Natural killer cell (primary cell): Measurements from ENCODE around the gene MARK1. TPM values are rescaled to one million over a fixed set of nuclear protein-coding genes. Genes with fewer than 3 reads are reported as not detected.
"Not testable (repeated sequence)": the region's sequence is repeated elsewhere in the genome, so short reads cannot be mapped to it uniquely, and the experiment has no call there.

Experiments used
- ATAC-seq, 3 donors: fragments of 150-1000 bp in 2 of 3; fragments of 200-7000 bp in 1 of 3; cut with Tn5 transposase; 1 replicate in 1 of 3; 2 replicates in 2 of 3; pipeline ENCODE4 v1.10.0; 2021; ENCODE audit warnings: mild to moderate bottlenecking in 2 of 3, moderate library complexity in 2 of 3
- DNase-seq, 2 donors: peaks; one replicate each; pipeline versions ENCODE4 v3.0.0 to v3.0.0-alpha.2; 2013 to 2021; ENCODE audit warnings: mixed read lengths in 1 of 2
- H3K27ac ChIP-seq: one replicate; pipeline ENCODE4 v1.5.1; 2013; ENCODE audit warnings: mild to moderate bottlenecking, low read length
- H3K27me3 ChIP-seq: one replicate; pipeline ENCODE4 v1.6.1; 2013; ENCODE audit warnings: low read length; ENCODE audit not compliant: control insufficient read depth, insufficient read depth
- H3K36me3 ChIP-seq: one replicate; pipeline ENCODE4 v1.6.1; 2013; ENCODE audit warnings: low read length; ENCODE audit not compliant: control insufficient read depth, insufficient read depth
- H3K4me1 ChIP-seq: one replicate; pipeline ENCODE4 v1.6.1; 2013; ENCODE audit warnings: low read length; ENCODE audit not compliant: control insufficient read depth, insufficient read depth
- H3K4me3 ChIP-seq: one replicate; pipeline ENCODE4 v1.5.1; 2013; ENCODE audit warnings: low read length
- H3K9me3 ChIP-seq: one replicate; pipeline ENCODE4 v1.6.1; 2013; ENCODE audit warnings: low read length; ENCODE audit not compliant: control insufficient read depth, insufficient read depth
- H3K27ac Mint-ChIP-seq, 2 donors: one replicate each; pipeline ENCODE4 v1.8.0; 2022; ENCODE audit warnings: mild to moderate bottlenecking in 2 of 2, mixed read lengths in 2 of 2, moderate library complexity in 1 of 2
- H3K27me3 Mint-ChIP-seq, 2 donors: one replicate each; pipeline ENCODE4 v1.8.0; 2022; ENCODE audit warnings: low read depth in 2 of 2, mixed read lengths in 2 of 2
- H3K36me3 Mint-ChIP-seq: one replicate; pipeline ENCODE4 v1.8.0; 2022; ENCODE audit warnings: mixed read lengths
- H3K4me1 Mint-ChIP-seq, 2 donors: one replicate each; pipeline ENCODE4 v1.8.0; 2022; ENCODE audit warnings: mixed read lengths in 2 of 2
- H3K4me3 Mint-ChIP-seq: one replicate; pipeline ENCODE4 v1.8.0; 2022; ENCODE audit warnings: mild to moderate bottlenecking, moderate library complexity, mixed read lengths
- H3K9me3 Mint-ChIP-seq, 2 donors: one replicate each; pipeline ENCODE4 v1.8.0; 2022; ENCODE audit warnings: mixed read lengths in 2 of 2
- CTCF ChIP-seq: fragments of 200-600 bp; IDR thresholded peaks from one replicate; pipeline ENCODE4 v1.8.0; 2022; ENCODE audit warnings: antibody characterized with exemption
- WGBS: methylation state at CpG from one replicate; pipeline ENCODE4 v1.1.7; 2013; ENCODE audit warnings: missing lambda C conversion rate; ENCODE audit not compliant: insufficient coverage; 5-methylcytosine and 5-hydroxymethylcytosine counted together
- intact Hi-C: fragments of 100-400 bp; cut with micrococcal nuclease; formaldehyde crosslinking; loops from one replicate; pipeline ENCODE4 v1.14.2; 2022
- total RNA-seq, 4 donors: library from RNA; stranded (reverse); fragments of 120-200 nt in 1 of 4; gene quantifications; one replicate each; pipeline versions ENCODE4 v1.2.3 to v1.2.4, GENCODE V29; 2013 to 2022

Gene MARK1
- total RNA-seq, 3 donors from 2014 or later (not counting 1 experiment from before 2014, with no cell fraction given), result 0.13 TPM; not detected in 2

- ATAC-seq (no peak), DNase-seq (no peak)
- Mint-ChIP-seq H3K9me3 (peaks cover 0 to 6% of the 10 kb centered on the region in 2 donors), H3K36me3 (no peaks in the 10 kb centered on the region), H3K4me1 (no peaks in the 10 kb centered on the region), H3K27me3 (no peaks in the 10 kb centered on the region), H3K4me3 (no peak overlapping the region), H3K27ac (no peak overlapping the region)
- H3K4me3 ChIP-seq, result no peak overlapping the region
- H3K9me3 ChIP-seq, result no peaks in the 10 kb centered on the region
- no peak overlapping the region for H3K27ac ChIP-seq
- TF ChIP-seq CTCF, result no peak
- no peaks in the 10 kb centered on the region for H3K36me3 ChIP-seq
- intact Hi-C loops, result no loop called here
- H3K27me3 ChIP-seq, result no peaks in the 10 kb centered on the region
- no peaks in the 10 kb centered on the region for H3K4me1 ChIP-seq
- WGBS, result 69% methylated on average over 3 of the region's 3 CpGs
These were observed 67.2 kb downstream of the MARK1 start for GRCh38 chr1:220595179-220595578.

GRCh38 chr1:220604926-220605325 lies 77.0 kb downstream of the MARK1 start:
- no CpG with 5 or more reads among the region's 3 CpGs for WGBS
- TF ChIP-seq CTCF, result no peak
- intact Hi-C loops, result no loop called here
- DNase-seq (no peak), ATAC-seq (no peak)
- H3K27ac ChIP-seq, result no peak overlapping the region
- H3K9me3 Mint-ChIP-seq, result peaks cover 2 to 7% of the 10 kb centered on the region in 2 donors
- H3K4me1 Mint-ChIP-seq, result no peaks in the 10 kb centered on the region
- no peak overlapping the region for H3K27ac Mint-ChIP-seq
- no peaks in the 10 kb centered on the region for H3K9me3 ChIP-seq
- H3K4me3 Mint-ChIP-seq, result no peak overlapping the region
- no peak overlapping the region for H3K4me3 ChIP-seq
- no peaks in the 10 kb centered on the region for H3K4me1 ChIP-seq
- no peaks in the 10 kb centered on the region for H3K27me3 ChIP-seq
- H3K36me3 Mint-ChIP-seq, result no peaks in the 10 kb centered on the region
- H3K36me3 ChIP-seq, result no peaks in the 10 kb centered on the region
- no peaks in the 10 kb centered on the region for H3K27me3 Mint-ChIP-seq

DNA sequence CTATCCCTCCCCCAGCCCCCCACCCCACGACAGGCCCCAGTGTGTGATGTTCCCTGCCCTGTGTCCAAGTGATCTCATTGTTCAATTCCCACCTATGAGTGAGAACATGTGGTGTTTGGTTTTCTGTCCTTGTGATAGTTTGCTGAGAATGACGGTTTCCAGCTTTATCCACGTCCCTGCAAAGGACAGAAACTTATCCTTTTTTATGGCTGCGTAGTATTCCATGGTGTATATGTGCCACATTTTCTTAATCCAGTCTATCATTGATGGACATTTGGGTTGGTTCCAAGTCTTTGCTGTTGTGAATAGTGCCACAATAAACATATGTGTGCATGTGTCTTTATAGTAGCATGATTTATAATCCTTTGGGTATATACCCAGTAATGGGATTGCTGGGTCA lies 77.7 kb downstream of the MARK1 start:
- H3K27me3 ChIP-seq, H3K27me3 Mint-ChIP-seq, H3K9me3 ChIP-seq, H3K27ac ChIP-seq, H3K36me3 ChIP-seq, H3K4me1 ChIP-seq, H3K4me1 Mint-ChIP-seq, ATAC-seq, H3K9me3 Mint-ChIP-seq, DNase-seq, H3K27ac Mint-ChIP-seq, H3K4me3 ChIP-seq, H3K36me3 Mint-ChIP-seq, H3K4me3 Mint-ChIP-seq, intact Hi-C loops: not testable (repeated sequence)
- 60% methylated on average over 1 of the region's 4 CpGs for WGBS

DNA sequence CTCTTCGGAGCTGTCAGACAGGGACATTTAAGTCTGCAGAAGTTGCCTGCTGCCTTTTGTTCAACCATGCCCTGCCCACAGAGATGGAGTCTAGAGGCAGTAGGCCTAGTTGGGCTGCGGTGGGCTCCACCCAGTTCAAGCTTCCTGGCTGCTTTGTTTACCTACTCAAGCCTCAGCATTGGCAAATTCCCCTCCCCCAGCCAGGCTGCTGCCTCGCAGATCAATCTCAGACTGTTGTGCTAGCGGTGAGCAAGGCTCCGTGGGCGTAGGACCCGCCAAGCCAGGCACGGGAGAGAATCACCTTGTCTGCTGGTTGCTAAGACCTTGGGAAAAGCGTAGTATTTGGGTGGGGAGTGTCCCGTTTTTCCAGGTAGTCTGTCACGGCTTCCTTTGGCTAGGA lies 83.2 kb downstream of the MARK1 start:
- H3K36me3 Mint-ChIP-seq, H3K4me3 Mint-ChIP-seq, ATAC-seq, H3K9me3 Mint-ChIP-seq, H3K27me3 Mint-ChIP-seq, H3K4me1 ChIP-seq, H3K4me1 Mint-ChIP-seq, H3K27ac Mint-ChIP-seq, intact Hi-C loops, DNase-seq, H3K27me3 ChIP-seq, H3K4me3 ChIP-seq, H3K9me3 ChIP-seq, H3K36me3 ChIP-seq, H3K27ac ChIP-seq: not testable (repeated sequence)
- 84% methylated on average over 11 of the region's 11 CpGs for WGBS

DNA sequence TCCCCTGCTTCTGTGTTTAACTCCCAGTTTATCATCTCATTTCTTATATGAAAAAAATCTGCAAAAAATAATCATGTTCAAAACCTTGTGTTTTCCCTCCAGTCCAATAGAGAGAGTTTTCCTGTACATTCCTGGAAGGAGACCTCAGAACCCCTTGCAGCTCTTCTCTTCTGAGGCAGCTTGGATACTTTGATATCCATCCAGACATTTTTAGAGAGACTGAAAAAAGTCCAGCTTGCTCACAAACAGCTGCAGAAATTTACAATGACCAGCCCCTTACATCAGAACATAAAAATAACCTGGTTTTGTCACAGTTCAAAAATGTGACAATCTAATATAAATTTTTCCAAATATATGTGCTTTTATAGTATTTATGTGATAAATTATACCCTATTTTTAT lies 88.9 kb downstream of the MARK1 start:
- Histone ChIP-seq H3K36me3 (no peaks in the 10 kb centered on the region), H3K27me3 (no peaks in the 10 kb centered on the region), H3K9me3 (no peaks in the 10 kb centered on the region), H3K4me1 (no peaks in the 10 kb centered on the region), H3K27ac (no peak overlapping the region), H3K4me3 (no peak overlapping the region)
- DNase-seq, result no peak
- Mint-ChIP-seq H3K27me3 (peaks cover 0 to 3% of the 10 kb centered on the region in 2 donors), H3K9me3 (no peaks in the 10 kb centered on the region), H3K4me1 (no peaks in the 10 kb centered on the region), H3K4me3 (no peak overlapping the region), H3K36me3 (no peaks in the 10 kb centered on the region), H3K27ac (no peak overlapping the region)
- no peak for TF ChIP-seq CTCF
- intact Hi-C loops, result no loop called here
- ATAC-seq, result no peak
